HEK293 (cell line): ENCODE results near the gene CCDC12.

Source experiments
- TCF7L2 ChIP-seq: IDR thresholded peaks from 2 replicates; pipeline ENCODE4 v1.6.1; 2011; ENCODE audit warnings: low read depth, mild to moderate bottlenecking, inconsistent platforms, low read length, moderate library complexity, borderline replicate concordance
- ZNF140 ChIP-seq: fragments of 450-650 bp; formaldehyde crosslinking; IDR thresholded peaks from 2 replicates; pipeline ENCODE4 v1.5.1; 2016; ENCODE audit warnings: missing biosample characterization, missing genetic modification characterization
- ZNF175 ChIP-seq: fragments of 450-650 bp; formaldehyde crosslinking; IDR thresholded peaks from 2 replicates; pipeline ENCODE4 v1.5.1; 2016; ENCODE audit warnings: missing biosample characterization, missing genetic modification characterization
- ZNF37A ChIP-seq: fragments of 450-650 bp; IDR thresholded peaks from 2 replicates; pipeline ENCODE4 v1.5.1; 2018; ENCODE audit warnings: missing biosample characterization, missing genetic modification characterization
- ZSCAN5A ChIP-seq: fragments of 450-650 bp; formaldehyde crosslinking; IDR thresholded peaks from 2 replicates; pipeline ENCODE4 v1.5.1; 2016; ENCODE audit warnings: missing biosample characterization, missing genetic modification characterization
- ZXDB ChIP-seq: fragments of 450-650 bp; formaldehyde crosslinking; IDR thresholded peaks from 2 replicates; pipeline ENCODE4 v1.5.1; 2016; ENCODE audit warnings: missing biosample characterization, missing genetic modification characterization
- TF ChIP-seq, protein P1 (sequence below): fragments of 450-650 bp; formaldehyde crosslinking; IDR thresholded peaks from 2 replicates; pipeline ENCODE4 v1.5.1; 2016; ENCODE audit warnings: missing biosample characterization, missing genetic modification characterization
- TF ChIP-seq, protein P2 (sequence below): fragments of 450-650 bp; formaldehyde crosslinking; IDR thresholded peaks from 2 replicates; pipeline ENCODE4 v1.5.1; 2016; ENCODE audit warnings: missing biosample characterization, missing genetic modification characterization, low read depth

DNA sequence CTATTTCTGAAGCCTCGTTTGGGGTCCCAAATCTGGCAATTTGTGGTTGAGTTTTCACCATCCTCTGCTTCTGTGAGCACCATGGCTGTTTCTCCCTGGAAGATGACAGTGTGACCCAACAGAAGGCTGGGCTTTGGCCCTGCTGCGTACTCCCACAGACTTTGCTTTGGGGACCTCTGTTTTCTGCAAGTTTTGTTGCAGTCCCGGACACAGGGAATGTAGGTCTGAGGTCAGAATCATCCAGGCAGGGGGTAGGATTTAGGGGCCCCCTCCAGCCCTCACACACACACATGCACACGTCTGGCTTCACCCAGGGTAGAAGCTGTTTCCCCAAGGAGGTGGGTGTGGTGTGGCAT, 92.7 kb downstream of the CCDC12 start:
- TF ChIP-seq, protein P1, sequence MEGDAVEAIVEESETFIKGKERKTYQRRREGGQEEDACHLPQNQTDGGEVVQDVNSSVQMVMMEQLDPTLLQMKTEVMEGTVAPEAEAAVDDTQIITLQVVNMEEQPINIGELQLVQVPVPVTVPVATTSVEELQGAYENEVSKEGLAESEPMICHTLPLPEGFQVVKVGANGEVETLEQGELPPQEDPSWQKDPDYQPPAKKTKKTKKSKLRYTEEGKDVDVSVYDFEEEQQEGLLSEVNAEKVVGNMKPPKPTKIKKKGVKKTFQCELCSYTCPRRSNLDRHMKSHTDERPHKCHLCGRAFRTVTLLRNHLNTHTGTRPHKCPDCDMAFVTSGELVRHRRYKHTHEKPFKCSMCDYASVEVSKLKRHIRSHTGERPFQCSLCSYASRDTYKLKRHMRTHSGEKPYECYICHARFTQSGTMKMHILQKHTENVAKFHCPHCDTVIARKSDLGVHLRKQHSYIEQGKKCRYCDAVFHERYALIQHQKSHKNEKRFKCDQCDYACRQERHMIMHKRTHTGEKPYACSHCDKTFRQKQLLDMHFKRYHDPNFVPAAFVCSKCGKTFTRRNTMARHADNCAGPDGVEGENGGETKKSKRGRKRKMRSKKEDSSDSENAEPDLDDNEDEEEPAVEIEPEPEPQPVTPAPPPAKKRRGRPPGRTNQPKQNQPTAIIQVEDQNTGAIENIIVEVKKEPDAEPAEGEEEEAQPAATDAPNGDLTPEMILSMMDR (tag by site-specific recombination), result no peak
- TF ChIP-seq ZNF140 (tag by site-specific recombination), result no peak
- TF ChIP-seq ZXDB (tag by site-specific recombination), result no peak
- TF ChIP-seq, protein P2, sequence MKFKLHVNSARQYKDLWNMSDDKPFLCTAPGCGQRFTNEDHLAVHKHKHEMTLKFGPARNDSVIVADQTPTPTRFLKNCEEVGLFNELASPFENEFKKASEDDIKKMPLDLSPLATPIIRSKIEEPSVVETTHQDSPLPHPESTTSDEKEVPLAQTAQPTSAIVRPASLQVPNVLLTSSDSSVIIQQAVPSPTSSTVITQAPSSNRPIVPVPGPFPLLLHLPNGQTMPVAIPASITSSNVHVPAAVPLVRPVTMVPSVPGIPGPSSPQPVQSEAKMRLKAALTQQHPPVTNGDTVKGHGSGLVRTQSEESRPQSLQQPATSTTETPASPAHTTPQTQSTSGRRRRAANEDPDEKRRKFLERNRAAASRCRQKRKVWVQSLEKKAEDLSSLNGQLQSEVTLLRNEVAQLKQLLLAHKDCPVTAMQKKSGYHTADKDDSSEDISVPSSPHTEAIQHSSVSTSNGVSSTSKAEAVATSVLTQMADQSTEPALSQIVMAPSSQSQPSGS (tag by site-specific recombination), result no peak
- TF ChIP-seq ZNF37A, result no peak
- no peak for TF ChIP-seq ZNF175 (tag by site-specific recombination)
- TF ChIP-seq ZSCAN5A (tag by site-specific recombination), result no peak
- no peak for TF ChIP-seq TCF7L2
